ENCODE measurements around the gene RPL5.

The RPL5 gene

GRCh38 chr1:92838519-92838918 is 6.7 kb downstream of the RPL5 start:
- TF ChIP-seq ARNTL (CRISPR knock-in tag; IDR thresholded peaks at IDR 0.05; ENCODE audit: borderline replicate concordance, low read depth) = no peak
- TF ChIP-seq ZNF70 (CRISPR knock-in tag; IDR thresholded peaks at IDR 0.05) = no peak
- no peak for TF ChIP-seq ZC3H10 (CRISPR knock-in tag; IDR thresholded peaks at IDR 0.05)
- TF ChIP-seq POU6F1 (CRISPR knock-in tag; IDR thresholded peaks at IDR 0.05; ENCODE audit: borderline replicate concordance, low read depth) = no peak
- TF ChIP-seq PATZ1 (CRISPR knock-in tag; IDR thresholded peaks at IDR 0.05; ENCODE audit: borderline replicate concordance) = no peak
- no peak for TF ChIP-seq ZNF565 (CRISPR knock-in tag; conservative IDR thresholded peaks at IDR 0.05; ENCODE audit: low read depth)
- TF ChIP-seq ESRRG (CRISPR knock-in tag; IDR thresholded peaks at IDR 0.05) = no peak
- TF ChIP-seq OSR1 (CRISPR knock-in tag; IDR thresholded peaks at IDR 0.05) = no peak
- TF ChIP-seq TCF4 (CRISPR knock-in tag; IDR thresholded peaks at IDR 0.05; ENCODE audit: borderline replicate concordance) = no peak
- no peak for TF ChIP-seq CSDC2 (CRISPR knock-in tag; IDR thresholded peaks at IDR 0.05)
- TF ChIP-seq PPARA (CRISPR knock-in tag; IDR thresholded peaks at IDR 0.05; ENCODE audit: borderline replicate concordance) = no peak
- TF ChIP-seq SNAI2 (CRISPR knock-in tag; IDR thresholded peaks at IDR 0.05) = no peak
- no peak for TF ChIP-seq ISL1 (CRISPR knock-in tag; IDR thresholded peaks at IDR 0.05)
- no peak for TF ChIP-seq ZFP3 (CRISPR knock-in tag; IDR thresholded peaks at IDR 0.05)
- ATAC-seq = no peak

GRCh38 chr1:92839442-92839841 is 7.6 kb downstream of the RPL5 start:
- TF ChIP-seq ARNTL (CRISPR knock-in tag; IDR thresholded peaks at IDR 0.05; ENCODE audit: borderline replicate concordance, low read depth) (no peak), CSRNP3 (CRISPR knock-in tag; IDR thresholded peaks at IDR 0.05) (no peak), GLIS3 (CRISPR knock-in tag; IDR thresholded peaks at IDR 0.05) (no peak), ZNF565 (CRISPR knock-in tag; conservative IDR thresholded peaks at IDR 0.05; ENCODE audit: low read depth) (no peak), ZNF8 (CRISPR knock-in tag; IDR thresholded peaks at IDR 0.05) (no peak)
- no peak for ATAC-seq

- TF ChIP-seq PPARA (CRISPR knock-in tag; IDR thresholded peaks at IDR 0.05; ENCODE audit: borderline replicate concordance) (no peak), ARNTL (CRISPR knock-in tag; IDR thresholded peaks at IDR 0.05; ENCODE audit: borderline replicate concordance, low read depth) (no peak)
- no peak for ATAC-seq
These were observed 8.8 kb downstream of the RPL5 start for GRCh38 chr1:92840600-92840999.

- no peak for ATAC-seq
- TF ChIP-seq ISL1 (CRISPR knock-in tag; IDR thresholded peaks at IDR 0.05) (no peak), CSRNP3 (CRISPR knock-in tag; IDR thresholded peaks at IDR 0.05) (peak; percentile 10; the same call in 1 of the 2 replicates)
These were observed 10.5 kb downstream of the RPL5 start for GRCh38 chr1:92842082-92843045.

GRCh38 chr1:92843046-92843423 is 11.2 kb downstream of the RPL5 start:
- ATAC-seq = no peak
- TF ChIP-seq ZFP3 (CRISPR knock-in tag; IDR thresholded peaks at IDR 0.05) = no peak
- TF ChIP-seq ZNF70 (CRISPR knock-in tag; IDR thresholded peaks at IDR 0.05) = no peak
- no peak for TF ChIP-seq ZNF8 (CRISPR knock-in tag; IDR thresholded peaks at IDR 0.05)
- no peak for TF ChIP-seq RARB (CRISPR knock-in tag; IDR thresholded peaks at IDR 0.05)
- TF ChIP-seq OSR1 (CRISPR knock-in tag; IDR thresholded peaks at IDR 0.05) = no peak
- TF ChIP-seq GLIS3 (CRISPR knock-in tag; IDR thresholded peaks at IDR 0.05) = no peak
- no peak for TF ChIP-seq CSDC2 (CRISPR knock-in tag; IDR thresholded peaks at IDR 0.05)
